ENCODE measurements around the gene CENPO.
"Not testable (repeated sequence)": the region's sequence is repeated elsewhere in the genome, so short reads cannot be mapped to it uniquely, and the experiment has no call there.

CENPO gene

GRCh38 chr2:24787532-24787931, 5.7 kb upstream of the CENPO start:
- no peak overlapping the region for H3K4me3 ChIP-seq
- H3K27ac ChIP-seq: no peak overlapping the region
- no peak for DNase-seq (ENCODE audit: low spot score)
- TF ChIP-seq CTCF (IDR thresholded peaks at IDR 0.05): no peak

DNA sequence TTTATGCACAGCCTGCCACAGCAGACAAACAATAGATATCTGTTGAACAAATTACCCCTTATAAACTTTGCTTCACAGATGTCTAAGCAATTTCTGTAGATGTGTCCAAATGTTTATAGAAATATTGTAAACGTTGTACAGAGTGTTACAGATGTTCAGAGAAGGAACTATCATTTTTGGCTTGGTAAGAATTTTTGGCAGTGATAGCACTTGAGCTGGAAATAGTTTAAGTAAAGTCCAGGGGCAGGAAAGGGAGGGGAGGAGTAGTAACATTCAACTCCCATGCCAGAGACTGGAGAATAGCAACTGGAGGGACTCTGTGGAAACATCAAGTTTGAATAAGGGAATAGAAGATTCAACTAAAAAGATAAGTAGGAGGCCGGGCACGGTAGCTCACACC, 4.4 kb upstream of the CENPO start:
- no peak for TF ChIP-seq CTCF (IDR thresholded peaks at IDR 0.05)
- Histone ChIP-seq H3K4me3 (no peak overlapping the region), H3K27ac (no peak overlapping the region)
- no peak for DNase-seq (ENCODE audit: low spot score)

GRCh38 chr2:24791452-24791851, 1.8 kb upstream of the CENPO start:
- no peak overlapping the region for H3K27ac ChIP-seq
- no peak overlapping the region for H3K4me3 ChIP-seq
- no peak for DNase-seq (ENCODE audit: low spot score)
- TF ChIP-seq CTCF (IDR thresholded peaks at IDR 0.05): no peak

DNA sequence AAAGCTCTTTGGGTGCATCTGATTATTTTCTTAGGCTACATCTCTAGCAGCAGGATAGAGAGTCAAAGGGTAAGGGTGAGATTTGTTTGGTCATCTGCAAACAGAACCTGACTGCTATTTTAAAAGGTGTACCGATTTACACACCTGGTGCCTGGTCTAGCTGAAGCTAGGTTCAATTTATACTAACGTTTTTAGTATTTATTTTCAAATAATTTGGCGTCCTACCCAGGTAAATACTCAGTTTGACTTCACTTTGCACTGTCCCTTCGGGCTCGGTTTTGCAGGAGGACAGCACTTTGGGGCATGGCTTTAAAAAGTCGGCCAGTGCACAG, 717 bp upstream of the CENPO start:
- Histone ChIP-seq H3K4me3 (peak overlapping the region; percentile 88), H3K27ac (peak overlapping the region; percentile 96 to 98)
- no peak for TF ChIP-seq CTCF (IDR thresholded peaks at IDR 0.05)
- DNase-seq (ENCODE audit: low spot score): no peak

DNA sequence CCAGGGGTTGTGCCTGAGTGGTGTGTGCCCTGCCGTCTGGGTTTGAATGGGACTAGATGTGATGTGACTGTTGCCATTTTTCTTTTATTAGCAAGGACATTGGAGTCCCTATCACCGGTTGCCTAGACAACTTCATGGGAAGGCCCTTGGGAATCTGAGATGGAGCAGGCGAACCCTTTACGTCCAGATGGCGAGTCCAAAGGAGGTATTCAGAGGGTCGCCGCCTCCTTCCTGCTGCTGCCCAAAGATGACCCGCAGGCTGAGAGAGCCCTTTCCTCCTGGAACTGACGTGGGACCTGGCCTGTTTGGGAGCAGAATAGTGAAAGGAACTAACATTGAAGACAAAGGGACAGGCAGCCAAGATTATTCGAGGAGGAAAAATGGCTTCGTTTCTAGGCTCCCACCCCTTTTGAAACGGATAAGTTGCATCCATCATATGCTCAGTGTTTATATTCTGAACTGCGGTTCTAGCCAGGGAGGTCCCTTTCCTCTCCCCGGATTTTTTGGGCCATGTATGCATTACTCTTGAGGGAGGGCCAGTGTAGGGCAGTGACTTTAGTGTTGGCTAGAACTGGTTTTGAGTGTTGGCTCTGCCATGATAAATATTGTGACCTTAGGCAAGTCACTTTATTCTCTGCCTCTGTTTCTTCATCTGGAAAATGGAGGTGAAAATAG, 673 bp downstream of the CENPO start:
- no peak for TF ChIP-seq CTCF (IDR thresholded peaks at IDR 0.05)
- peak overlapping the region in 1 of 2 donors; percentile 98 for H3K27ac ChIP-seq
- no peak for DNase-seq (ENCODE audit: low spot score)
- peak overlapping the region; percentile 88 for H3K4me3 ChIP-seq

- no peak for TF ChIP-seq CTCF (IDR thresholded peaks at IDR 0.05)
- H3K4me3 ChIP-seq: no peak overlapping the region
- H3K27ac ChIP-seq: no peak overlapping the region
- DNase-seq (ENCODE audit: low spot score): no peak
These were observed 4.4 kb downstream of the CENPO start for GRCh38 chr2:24797644-24798043.

DNA sequence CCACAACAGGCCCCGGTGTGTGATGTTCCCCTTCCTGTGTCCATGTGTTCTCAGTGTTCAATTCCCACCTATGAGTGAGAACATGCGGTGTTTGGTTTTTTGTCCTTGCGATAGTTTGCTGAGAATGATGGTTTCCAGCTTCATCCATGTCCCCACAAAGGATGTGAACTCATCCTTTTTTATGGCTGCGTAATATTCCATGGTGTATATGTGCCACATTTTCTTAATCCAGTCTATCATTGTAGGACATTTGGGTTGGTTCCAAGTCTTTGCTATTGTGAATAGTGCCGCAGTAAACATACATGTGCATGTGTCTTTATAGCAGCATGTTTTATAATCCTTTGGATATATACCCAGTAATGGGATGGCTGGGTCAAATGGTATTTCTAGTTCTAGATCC, 7.3 kb downstream of the CENPO start:
- not testable (repeated sequence) for H3K4me3 ChIP-seq; DNase-seq (ENCODE audit: low spot score); H3K27ac ChIP-seq

DNA sequence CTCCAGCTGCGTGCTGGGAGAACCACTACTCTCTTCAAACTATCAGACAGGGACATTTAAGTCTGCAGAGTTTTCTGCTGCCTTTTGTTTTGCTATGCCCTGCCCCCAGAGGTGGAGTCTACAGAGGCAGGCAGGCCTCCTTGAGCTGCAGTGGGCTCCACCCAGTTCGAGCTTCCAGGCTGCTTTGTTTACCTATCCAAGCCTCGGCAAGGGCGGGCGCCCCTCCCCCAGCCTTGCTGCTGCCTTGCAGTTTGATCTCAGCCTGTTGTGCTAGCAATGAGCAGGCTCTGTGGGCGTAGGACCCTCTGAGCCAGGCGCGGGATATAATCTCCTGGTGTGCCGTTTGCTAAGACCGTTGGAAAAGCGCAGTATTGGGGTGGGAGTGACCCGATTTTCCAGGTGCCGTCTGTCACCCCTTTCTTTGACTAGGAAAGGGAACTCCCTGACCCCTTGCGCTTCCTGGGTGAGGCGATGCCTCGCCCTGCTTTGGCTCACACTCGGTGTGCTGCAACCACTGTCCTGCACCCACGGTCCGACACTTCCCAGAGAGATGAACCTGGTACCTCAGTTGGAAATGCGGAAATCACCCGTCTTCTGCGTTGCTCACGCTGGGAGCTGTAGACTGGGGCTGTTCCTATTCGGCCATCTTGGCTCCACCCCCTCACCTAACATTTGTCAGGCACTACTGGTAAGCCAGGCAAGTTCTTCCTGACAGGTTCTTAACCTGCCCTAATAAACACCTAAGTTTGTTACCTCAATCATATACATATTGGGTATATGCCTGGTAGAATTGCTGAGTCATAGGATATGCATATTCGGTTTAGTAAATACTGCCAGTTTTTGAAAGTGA, 12.8 kb downstream of the CENPO start:
- not testable (repeated sequence) for H3K27ac ChIP-seq; DNase-seq (ENCODE audit: low spot score); H3K4me3 ChIP-seq
